Activated CD4-positive, alpha-beta T cell treated with anti-CD3 and anti-CD28 coated beads for 36 hours (primary cell): ENCODE measurements around the gene COQ8A. TPM values are rescaled to one million over a fixed set of nuclear protein-coding genes. Genes with fewer than 3 reads are reported as not detected.

Experiments
- ATAC-seq: fragments of 200-7000 bp; cut with Tn5 transposase; one replicate; pipeline ENCODE4 v1.10.0; 2021; ENCODE audit warnings: mild to moderate bottlenecking, moderate library complexity
- CTCF ChIA-PET: fragments of 350-600 bp; sonication (Branson Sonifier 250); formaldehyde crosslinking; loops from one replicate; lab custom pipeline; 2021; ENCODE audit warnings: antibody characterized with exemption; lab: Charles Lee
- POLR2A ChIA-PET: fragments of 350-600 bp; sonication (Branson Sonifier 250); formaldehyde crosslinking; loops from one replicate; lab custom pipeline; 2021; ENCODE audit warnings: antibody characterized with exemption, inconsistent platforms; lab: Charles Lee
- DNase-seq: peaks from one replicate; pipeline ENCODE4 v3.0.0-alpha.2; 2020
- H3K27ac Mint-ChIP-seq: one replicate; pipeline ENCODE4 v1.8.0; 2021; ENCODE audit warnings: mixed read lengths
- H3K27me3 Mint-ChIP-seq: one replicate; pipeline ENCODE4 v1.8.0; 2021; ENCODE audit warnings: mixed read lengths
- H3K36me3 Mint-ChIP-seq: one replicate; pipeline ENCODE4 v1.8.0; 2021; ENCODE audit warnings: low read depth, mixed read lengths
- H3K4me1 Mint-ChIP-seq: one replicate; pipeline ENCODE4 v1.8.0; 2021; ENCODE audit warnings: mixed read lengths
- H3K4me3 Mint-ChIP-seq: one replicate; pipeline ENCODE4 v1.8.0; 2021; ENCODE audit warnings: mild to moderate bottlenecking, moderate library complexity, mixed read lengths
- H3K9me3 Mint-ChIP-seq: one replicate; pipeline ENCODE4 v1.8.0; 2021; ENCODE audit warnings: low read depth, mixed read lengths
- intact Hi-C, 2 experiments: fragments of 100-400 bp; cut with DNase I in 1 of 2; cut with micrococcal nuclease in 1 of 2; formaldehyde crosslinking; loops; one replicate each; pipeline versions ENCODE4 v1.14.2 to v1.15.1; 2022 to 2024; cut with DNase I, micrococcal nuclease
- total RNA-seq, 2 experiments: library from RNA; stranded (reverse); gene quantifications; one replicate each; pipeline ENCODE4 v1.2.3, GENCODE V29; 2021

Gene COQ8A
- total RNA-seq, 2 experiments from 2014 or later = 21.3 to 26.9 TPM

DNA sequence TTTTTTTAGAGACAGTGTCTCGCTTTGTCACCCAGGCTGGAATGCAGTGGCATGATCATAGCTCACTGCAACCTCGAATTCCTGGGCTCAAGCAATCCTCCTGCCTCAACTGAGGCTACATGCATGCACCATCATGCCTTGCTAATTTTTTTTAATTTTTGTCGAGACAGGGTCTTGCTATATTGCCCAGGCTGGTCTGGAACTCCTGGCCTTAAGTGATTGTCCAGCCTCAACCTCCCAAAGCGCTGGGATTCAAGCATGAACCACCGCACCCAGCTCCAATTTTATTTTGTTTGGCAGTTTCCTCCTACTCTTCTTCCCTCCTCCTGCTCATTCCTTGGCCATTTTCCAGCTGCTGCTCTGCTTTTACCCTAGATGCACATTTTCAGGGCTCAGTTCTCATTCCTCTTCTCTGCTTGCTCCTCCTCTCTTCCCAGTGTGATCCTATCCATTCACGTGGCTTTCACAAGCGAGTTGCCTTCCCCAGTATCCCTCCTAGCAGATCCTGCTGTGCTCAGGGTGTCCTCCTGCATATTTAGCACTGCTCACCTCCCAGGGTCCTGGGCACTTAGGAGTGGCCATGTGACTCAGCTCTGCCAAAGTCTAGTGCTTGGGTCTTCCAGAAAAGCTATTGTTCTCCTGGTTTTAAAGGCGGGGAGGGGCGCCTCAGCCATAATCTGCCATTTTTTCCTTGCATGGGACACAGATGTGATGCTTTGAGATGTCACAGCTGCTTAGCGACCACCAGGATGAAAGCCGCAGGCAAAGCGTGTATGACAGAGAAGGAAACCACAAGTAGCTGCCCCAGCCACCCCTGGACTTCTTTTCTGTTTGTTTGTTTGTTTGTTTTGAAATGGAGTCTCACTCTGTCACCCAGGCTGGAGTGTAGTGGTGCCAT is 36.0 kb upstream of the COQ8A start:
- intact Hi-C loops = no loop called here
- no peak overlapping the region for H3K4me3 Mint-ChIP-seq
- CTCF ChIA-PET = no interaction called here
- no peaks in the 10 kb centered on the region for H3K9me3 Mint-ChIP-seq
- no peaks in the 10 kb centered on the region for H3K27me3 Mint-ChIP-seq
- ATAC-seq (no peak), DNase-seq (no peak)
- no peak overlapping the region for H3K27ac Mint-ChIP-seq
- POLR2A ChIA-PET = interaction anchor here (0.6 kb wide), 1 partner anchor 539 kb away, joined by 4 read pairs; no protein-coding TSS in a partner anchor
- H3K36me3 Mint-ChIP-seq = no peaks in the 10 kb centered on the region
- no peaks in the 10 kb centered on the region for H3K4me1 Mint-ChIP-seq

DNA sequence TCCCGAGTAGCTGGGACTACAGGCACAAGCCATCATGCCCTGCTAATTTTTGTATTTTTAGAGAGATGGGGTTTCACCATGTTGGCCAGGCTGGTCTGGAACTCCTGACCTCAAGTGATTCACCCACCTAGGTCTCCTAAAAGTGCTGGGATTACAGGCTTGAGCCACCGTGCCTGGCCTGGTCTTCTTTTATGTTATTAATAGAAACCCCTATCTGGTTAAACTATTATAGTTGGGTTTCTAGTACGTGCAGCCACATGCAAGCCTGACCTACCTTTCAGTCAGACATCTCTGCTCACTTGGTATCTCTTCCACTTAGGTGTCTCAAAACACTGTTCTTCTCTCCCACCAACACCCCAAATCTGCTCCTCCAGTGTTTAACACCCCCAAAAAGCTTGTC is 35.3 kb upstream of the COQ8A start:
- no peaks in the 10 kb centered on the region for H3K36me3 Mint-ChIP-seq
- CTCF ChIA-PET = no interaction called here
- H3K4me3 Mint-ChIP-seq = no peak overlapping the region
- no peaks in the 10 kb centered on the region for H3K4me1 Mint-ChIP-seq
- no peak for ATAC-seq
- H3K27me3 Mint-ChIP-seq = no peaks in the 10 kb centered on the region
- no peaks in the 10 kb centered on the region for H3K9me3 Mint-ChIP-seq
- intact Hi-C loops = no loop called here
- POLR2A ChIA-PET = interaction anchor here (0.6 kb wide), 2 partner anchors 280 to 539 kb away, joined by 4 read pairs; no protein-coding TSS in a partner anchor
- DNase-seq = no peak
- no peak overlapping the region for H3K27ac Mint-ChIP-seq

DNA sequence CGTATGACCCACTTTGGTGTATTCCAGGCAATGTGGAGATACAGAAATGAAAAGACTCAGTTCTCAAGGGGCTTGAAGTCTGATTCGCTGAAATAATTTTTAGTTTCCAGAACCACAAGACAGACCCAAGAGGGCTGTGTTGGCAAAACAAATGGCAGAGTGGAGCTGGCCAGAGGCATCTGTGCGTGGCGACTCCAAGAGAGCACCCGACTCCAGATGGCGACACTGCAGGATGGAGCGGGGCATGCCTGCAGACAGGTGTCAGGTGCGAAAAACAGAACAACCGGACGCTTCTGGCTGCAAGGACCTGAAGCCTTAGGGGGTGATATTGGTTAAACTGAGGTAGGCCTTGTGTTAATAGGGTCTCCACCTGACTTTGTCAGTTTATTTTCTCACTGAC is 31.7 kb upstream of the COQ8A start:
- no peaks in the 10 kb centered on the region for H3K36me3 Mint-ChIP-seq
- H3K4me1 Mint-ChIP-seq = no peaks in the 10 kb centered on the region
- H3K27ac Mint-ChIP-seq = no peak overlapping the region
- ChIA-PET POLR2A (no interaction called here), CTCF (no interaction called here)
- H3K9me3 Mint-ChIP-seq = no peaks in the 10 kb centered on the region
- H3K4me3 Mint-ChIP-seq = no peak overlapping the region
- ATAC-seq (no peak), DNase-seq (no peak)
- H3K27me3 Mint-ChIP-seq = no peaks in the 10 kb centered on the region
- intact Hi-C loops = no loop called here

- no peak for DNase-seq
- intact Hi-C loops = no loop called here
- Mint-ChIP-seq H3K9me3 (no peaks in the 10 kb centered on the region), H3K4me1 (no peaks in the 10 kb centered on the region), H3K27me3 (no peaks in the 10 kb centered on the region), H3K4me3 (no peak overlapping the region), H3K27ac (no peak overlapping the region), H3K36me3 (no peaks in the 10 kb centered on the region)
- ChIA-PET POLR2A (no interaction called here), CTCF (no interaction called here)
- no peak for ATAC-seq
Observed at GRCh38 chr1:226908913-226909312, 31.2 kb upstream of the COQ8A start.

DNA sequence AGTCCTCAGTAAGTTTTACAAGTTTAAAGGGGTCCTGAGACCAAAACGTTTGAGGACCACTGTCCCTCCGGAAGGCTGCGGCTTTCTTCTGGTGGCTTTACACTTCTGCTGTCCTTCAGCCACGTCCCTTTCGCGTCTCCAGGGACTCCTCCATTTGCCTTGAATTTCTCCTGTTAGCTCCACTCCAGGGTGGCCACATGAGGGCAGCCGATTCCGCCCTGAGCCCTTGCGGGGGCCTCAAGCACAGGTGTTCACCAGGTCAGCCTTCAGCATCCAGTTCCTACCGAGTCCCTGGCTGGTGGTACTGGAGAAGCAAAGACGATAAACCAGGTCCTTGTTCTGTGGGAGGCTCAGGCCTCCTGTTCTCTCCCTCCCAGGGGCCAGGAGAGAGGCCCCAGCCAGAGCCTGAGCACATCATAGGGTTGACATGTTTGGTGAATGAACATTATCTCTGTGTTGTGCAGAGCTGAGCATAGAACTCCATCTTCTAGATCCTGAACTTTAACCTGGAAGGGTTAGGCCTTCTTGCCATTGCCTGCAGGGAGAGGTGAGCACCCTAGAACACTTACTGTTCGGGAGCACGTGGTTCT is 27.4 kb upstream of the COQ8A start:
- Mint-ChIP-seq H3K4me1 (no peaks in the 10 kb centered on the region), H3K27me3 (no peaks in the 10 kb centered on the region), H3K9me3 (no peaks in the 10 kb centered on the region), H3K27ac (no peak overlapping the region), H3K4me3 (no peak overlapping the region), H3K36me3 (no peaks in the 10 kb centered on the region)
- ChIA-PET CTCF (interaction anchor here (0.7 to 1.0 kb wide), 4 partner anchors 18 to 528 kb away, joined by 3 to 5 read pairs (median 4); no protein-coding TSS in a partner anchor), POLR2A (no interaction called here)
- DNase-seq (peak; percentile 74), ATAC-seq (peak; percentile 81)
- intact Hi-C loops = loop anchor here in 1 of 2 experiments (2.0 to 10.0 kb wide), 3 partner anchors 202 to 524 kb away; no protein-coding TSS in a partner anchor

DNA sequence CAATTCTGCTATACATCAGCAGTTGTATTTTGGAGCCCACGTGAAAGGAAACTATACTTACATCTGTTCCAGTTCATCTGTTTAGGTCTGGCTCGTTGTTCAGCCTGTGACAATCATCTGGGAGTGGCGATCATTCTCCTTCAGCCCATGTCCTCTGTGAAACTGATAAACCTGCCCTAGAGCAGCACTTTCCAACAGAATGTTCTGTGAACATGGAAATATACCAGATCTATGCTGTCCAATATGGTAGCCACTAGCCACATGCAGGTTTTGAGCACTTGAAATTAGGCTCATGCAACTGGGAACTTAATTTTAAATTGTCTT is 24.5 kb upstream of the COQ8A start:
- DNase-seq = no peak
- ChIA-PET POLR2A (interaction anchor here (0.5 to 1.7 kb wide), 2 partner anchors 31 to 33 kb away, joined by 3 to 6 read pairs; no protein-coding TSS in a partner anchor), CTCF (interaction anchor here (0.9 kb wide), 1 partner anchor 8 kb away, joined by 3 read pairs; no protein-coding TSS in a partner anchor)
- intact Hi-C loops = loop anchor here in 1 of 2 experiments (10.0 kb wide), 1 partner anchor 199 kb away; no protein-coding TSS in a partner anchor
- Mint-ChIP-seq H3K4me3 (no peak overlapping the region), H3K4me1 (no peaks in the 10 kb centered on the region), H3K27me3 (peaks cover 1% of the 10 kb centered on the region), H3K27ac (no peak overlapping the region), H3K9me3 (no peaks in the 10 kb centered on the region), H3K36me3 (no peaks in the 10 kb centered on the region)
- no peak for ATAC-seq

GRCh38 chr1:226916497-226916896 is 23.6 kb upstream of the COQ8A start:
- intact Hi-C loops = loop anchor here in 1 of 2 experiments (10.0 kb wide), 1 partner anchor 198 kb away; no protein-coding TSS in a partner anchor

GRCh38 chr1:226919587-226919986 is 20.5 kb upstream of the COQ8A start:
- Mint-ChIP-seq H3K27ac (no peak overlapping the region), H3K4me1 (no peaks in the 10 kb centered on the region), H3K4me3 (no peak overlapping the region), H3K27me3 (peaks cover 1% of the 10 kb centered on the region), H3K36me3 (no peaks in the 10 kb centered on the region), H3K9me3 (no peaks in the 10 kb centered on the region)
- ChIA-PET CTCF (interaction anchor here (0.7 to 1.0 kb wide), 3 partner anchors 11 to 351 kb away, joined by 3 to 4 read pairs (median 3); no protein-coding TSS in a partner anchor), POLR2A (no interaction called here)
- DNase-seq = no peak
- no peak for ATAC-seq
- intact Hi-C loops = loop anchor here in 1 of 2 experiments (10.0 kb wide), 1 partner anchor 195 kb away; no protein-coding TSS in a partner anchor

More at GRCh38 chr1:226916497-226916896, 23.6 kb upstream of the COQ8A start:
- Mint-ChIP-seq H3K27me3 (peaks cover 1% of the 10 kb centered on the region), H3K9me3 (no peaks in the 10 kb centered on the region), H3K4me3 (no peak overlapping the region), H3K36me3 (no peaks in the 10 kb centered on the region), H3K4me1 (no peaks in the 10 kb centered on the region), H3K27ac (no peak overlapping the region)
- ChIA-PET POLR2A (no interaction called here), CTCF (no interaction called here)
- DNase-seq = no peak
- ATAC-seq = no peak

- DNase-seq = no peak
- Mint-ChIP-seq H3K9me3 (no peaks in the 10 kb centered on the region), H3K4me1 (no peaks in the 10 kb centered on the region), H3K27ac (no peak overlapping the region), H3K36me3 (no peaks in the 10 kb centered on the region), H3K27me3 (peaks cover 1% of the 10 kb centered on the region), H3K4me3 (no peak overlapping the region)
- ATAC-seq = no peak
- POLR2A ChIA-PET = no interaction called here
- intact Hi-C loops = loop anchor here in 1 of 2 experiments (10.0 kb wide), 1 partner anchor 195 kb away; no protein-coding TSS in a partner anchor
- CTCF ChIA-PET = interaction anchor here (0.7 to 1.0 kb wide), 3 partner anchors 10 to 352 kb away, joined by 3 to 4 read pairs (median 3); no protein-coding TSS in a partner anchor
Observed at GRCh38 chr1:226919995-226920394, 20.1 kb upstream of the COQ8A start.

GRCh38 chr1:226920446-226920894 is 19.6 kb upstream of the COQ8A start:
- Mint-ChIP-seq H3K4me3 (no peak overlapping the region), H3K27me3 (peaks cover 1% of the 10 kb centered on the region), H3K4me1 (no peaks in the 10 kb centered on the region), H3K9me3 (no peaks in the 10 kb centered on the region), H3K36me3 (no peaks in the 10 kb centered on the region), H3K27ac (no peak overlapping the region)
- ChIA-PET CTCF (interaction anchor here (1.0 kb wide), 1 partner anchor 17 kb away, joined by 4 read pairs; no protein-coding TSS in a partner anchor), POLR2A (no interaction called here)
- intact Hi-C loops = no loop called here
- ATAC-seq (no peak), DNase-seq (no peak)

DNA sequence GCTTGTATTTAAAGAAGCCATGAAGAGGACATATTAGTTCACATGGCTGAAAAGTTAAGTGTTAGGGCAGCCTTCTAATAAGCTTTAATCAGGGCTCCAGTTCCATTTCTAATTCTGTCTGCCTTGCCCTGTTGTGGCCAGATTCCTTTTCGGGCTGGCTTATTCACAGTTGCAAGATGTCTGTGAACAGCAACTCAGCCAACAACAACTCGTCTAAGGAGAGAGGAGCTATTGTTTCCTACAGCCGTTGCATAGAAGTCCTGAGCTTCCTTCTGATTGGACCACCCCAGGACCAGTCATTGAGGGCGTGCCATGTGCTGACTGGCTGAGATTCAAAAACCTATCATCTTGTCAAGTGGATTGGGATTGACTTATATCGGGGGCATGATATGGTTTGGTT is 18.6 kb upstream of the COQ8A start:
- H3K9me3 Mint-ChIP-seq = no peaks in the 10 kb centered on the region
- intact Hi-C loops = no loop called here
- peaks cover 1% of the 10 kb centered on the region for H3K27me3 Mint-ChIP-seq
- CTCF ChIA-PET = no interaction called here
- ATAC-seq = no peak
- no peak overlapping the region for H3K4me3 Mint-ChIP-seq
- no peaks in the 10 kb centered on the region for H3K36me3 Mint-ChIP-seq
- POLR2A ChIA-PET = no interaction called here
- no peak for DNase-seq
- H3K27ac Mint-ChIP-seq = no peak overlapping the region
- no peaks in the 10 kb centered on the region for H3K4me1 Mint-ChIP-seq
